ENCODE results near the gene PGS1. TPM values are rescaled to one million over a fixed set of nuclear protein-coding genes. Genes with fewer than 3 reads are reported as not detected.
"Not testable (repeated sequence)": the region's sequence is repeated elsewhere in the genome, so short reads cannot be mapped to it uniquely, and the experiment has no call there.

Gene PGS1
- total RNA-seq, 1 experiment from 2014 or later = 57.8 TPM

DNA sequence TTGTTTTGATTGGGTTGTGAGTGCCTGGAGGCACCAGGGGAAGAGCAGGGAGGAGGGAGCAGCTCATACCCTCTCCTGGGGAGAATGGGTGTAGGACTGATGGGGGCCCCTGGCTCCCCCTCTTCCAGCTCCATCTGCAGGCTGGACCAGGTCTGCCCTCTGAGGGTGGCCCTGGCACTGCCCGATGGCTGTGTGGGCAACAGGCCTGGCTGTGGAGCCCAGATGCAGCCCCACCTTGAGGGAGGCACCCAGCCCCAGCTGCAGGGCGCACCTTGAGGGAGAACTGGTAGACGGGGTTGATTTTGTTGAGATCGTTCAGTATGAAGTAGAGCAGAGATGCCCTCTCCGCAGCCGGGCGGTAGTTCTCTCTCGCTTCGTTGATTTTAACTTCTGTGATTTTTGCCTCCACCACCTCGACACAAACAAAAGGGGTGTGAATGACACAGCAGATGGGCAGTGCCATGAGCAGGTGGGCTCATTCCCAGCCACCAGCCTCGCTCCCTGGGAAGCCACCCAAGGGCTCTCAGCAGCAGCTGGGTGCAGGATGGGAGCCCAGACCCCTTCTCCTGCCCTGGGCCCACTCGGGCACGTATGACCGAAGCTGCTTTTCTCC, 71.6 kb downstream of the PGS1 start:
- in situ Hi-C loops (cut with HindIII; ENCODE audit: low pct_unique_long_range_greater_than_20kb, low sequenced_read_pairs) = no loop called here
- no peak for DNase-seq (ENCODE audit: low read depth)

DNA sequence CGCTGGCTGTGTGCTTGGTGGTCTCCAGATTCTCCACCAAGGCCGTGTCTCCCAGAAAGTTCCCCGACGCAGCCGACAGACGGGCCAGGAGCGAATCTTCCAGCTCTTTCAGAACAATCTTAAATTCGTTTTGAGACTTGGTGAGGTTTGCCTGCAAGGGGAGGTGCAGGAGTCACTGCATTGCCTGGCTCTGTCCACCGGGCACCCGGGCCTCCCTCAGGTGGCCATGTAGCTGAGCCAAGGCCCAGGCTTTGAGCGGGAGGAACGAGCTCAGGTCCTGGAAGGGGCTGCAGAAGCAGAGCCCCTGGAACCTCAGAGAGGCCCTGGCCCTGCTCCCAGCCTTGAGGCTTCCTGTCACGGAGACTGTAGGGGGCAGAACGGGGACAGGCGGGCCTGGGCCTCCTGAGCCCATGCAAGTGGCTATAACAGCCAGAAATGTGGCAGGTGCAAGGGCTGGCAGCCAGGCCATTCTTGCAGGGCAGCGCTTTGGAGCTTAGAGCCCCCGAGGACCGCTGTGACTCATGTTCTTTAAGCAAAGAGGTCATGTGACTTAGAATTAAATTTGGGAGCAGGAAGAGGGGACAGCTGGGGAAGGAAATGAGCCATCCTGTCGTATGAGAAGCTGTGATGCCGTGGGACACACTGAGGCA, 72.4 kb downstream of the PGS1 start:
- in situ Hi-C loops (cut with HindIII; ENCODE audit: low pct_unique_long_range_greater_than_20kb, low sequenced_read_pairs) = no loop called here
- no peak for DNase-seq (ENCODE audit: low read depth)

DNA sequence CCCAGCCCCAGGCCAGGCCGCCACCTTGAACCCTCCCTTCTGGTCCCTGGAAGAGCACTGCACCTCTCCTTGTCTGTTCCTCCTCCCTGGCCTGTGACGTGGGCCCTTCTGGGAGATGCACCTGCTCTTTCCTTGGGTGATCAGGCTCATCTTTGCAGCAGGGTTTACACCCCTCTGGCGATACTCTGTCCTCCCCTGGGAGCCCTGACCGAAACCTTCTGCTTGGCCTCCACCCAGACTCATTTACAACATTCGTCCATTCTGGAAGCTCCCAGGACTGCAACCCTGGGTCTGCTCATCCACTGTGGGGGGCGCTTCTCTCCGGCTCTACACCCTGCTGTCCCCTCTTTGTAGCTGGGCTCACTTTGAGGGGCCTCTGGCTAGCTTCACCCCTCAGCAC, 73.3 kb downstream of the PGS1 start:
- no peak for DNase-seq (ENCODE audit: low read depth)
- in situ Hi-C loops (cut with HindIII; ENCODE audit: low pct_unique_long_range_greater_than_20kb, low sequenced_read_pairs) = no loop called here

DNA sequence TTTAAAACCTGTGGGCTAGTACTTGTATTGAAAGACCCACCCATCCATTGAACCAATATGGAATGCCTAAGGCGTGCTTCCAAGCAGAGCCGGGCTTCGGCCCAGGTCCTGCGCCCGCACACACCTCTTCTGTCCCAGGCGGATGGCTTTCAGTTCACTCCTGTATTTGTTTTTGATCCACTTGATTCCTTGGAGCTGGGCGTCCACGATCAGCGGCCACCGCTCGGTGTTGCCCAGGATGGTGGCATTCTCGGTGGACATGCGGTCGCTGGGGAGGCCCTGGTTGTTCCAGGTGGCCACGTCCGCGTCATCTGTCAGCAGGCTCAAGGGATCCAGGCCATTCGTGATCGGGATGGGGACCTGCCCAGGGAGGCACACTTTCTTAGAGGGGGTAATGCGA, 75.9 kb downstream of the PGS1 start:
- in situ Hi-C loops (cut with HindIII; ENCODE audit: low pct_unique_long_range_greater_than_20kb, low sequenced_read_pairs) = no loop called here
- no peak for DNase-seq (ENCODE audit: low read depth)

DNA sequence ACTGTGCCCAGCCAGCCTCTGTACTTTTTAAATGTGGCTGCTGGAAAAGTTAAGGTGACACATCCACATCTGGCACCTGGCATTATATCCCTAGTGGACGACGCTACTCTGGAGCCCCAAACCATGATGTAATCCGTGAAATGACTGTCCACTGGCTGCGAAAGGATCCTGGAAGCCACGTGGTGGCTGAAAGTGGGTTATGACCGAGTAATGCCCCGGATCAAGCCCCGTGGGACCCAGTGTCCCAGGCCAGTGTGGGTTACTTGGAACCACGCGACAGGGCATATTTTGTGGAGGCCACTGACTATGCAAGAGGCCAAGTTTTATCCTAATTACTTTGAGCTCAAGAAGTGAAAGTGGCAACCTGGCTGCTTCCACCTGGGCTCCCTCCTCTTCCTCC, 79.6 kb downstream of the PGS1 start:
- DNase-seq (ENCODE audit: low read depth) = no peak
- in situ Hi-C loops (cut with HindIII; ENCODE audit: low pct_unique_long_range_greater_than_20kb, low sequenced_read_pairs) = no loop called here

DNA sequence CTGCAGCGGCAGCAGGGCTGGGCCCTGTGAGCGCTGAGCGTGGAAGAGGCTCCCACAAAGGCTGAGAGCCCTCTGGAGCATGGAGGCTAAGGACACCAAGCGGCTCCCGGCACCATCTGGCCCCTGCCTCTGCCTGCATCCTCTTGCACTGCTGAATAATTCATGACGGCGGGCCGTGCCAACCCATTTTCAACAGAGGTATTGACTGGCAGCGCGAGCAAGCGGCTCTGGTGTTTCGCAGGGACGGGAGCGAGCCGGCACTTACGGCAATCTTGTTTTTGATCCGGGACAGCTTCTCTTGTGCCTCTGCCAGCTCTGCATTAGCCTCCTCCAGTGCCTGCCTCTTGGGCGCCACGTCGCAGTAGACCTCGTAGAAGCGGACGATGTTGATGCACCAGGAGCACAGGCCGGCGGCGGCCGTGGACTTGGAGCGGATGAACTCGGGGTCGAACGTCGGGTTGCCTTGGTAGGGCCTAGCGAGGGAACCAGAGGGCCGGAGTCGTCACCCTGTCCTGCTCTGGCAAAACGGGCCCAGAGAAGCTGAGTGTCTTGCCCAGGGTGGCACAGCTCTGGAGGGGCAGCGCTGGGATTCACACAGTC, 80.4 kb downstream of the PGS1 start:
- DNase-seq (ENCODE audit: low read depth) = no peak
- in situ Hi-C loops (cut with HindIII; ENCODE audit: low pct_unique_long_range_greater_than_20kb, low sequenced_read_pairs) = no loop called here

DNA sequence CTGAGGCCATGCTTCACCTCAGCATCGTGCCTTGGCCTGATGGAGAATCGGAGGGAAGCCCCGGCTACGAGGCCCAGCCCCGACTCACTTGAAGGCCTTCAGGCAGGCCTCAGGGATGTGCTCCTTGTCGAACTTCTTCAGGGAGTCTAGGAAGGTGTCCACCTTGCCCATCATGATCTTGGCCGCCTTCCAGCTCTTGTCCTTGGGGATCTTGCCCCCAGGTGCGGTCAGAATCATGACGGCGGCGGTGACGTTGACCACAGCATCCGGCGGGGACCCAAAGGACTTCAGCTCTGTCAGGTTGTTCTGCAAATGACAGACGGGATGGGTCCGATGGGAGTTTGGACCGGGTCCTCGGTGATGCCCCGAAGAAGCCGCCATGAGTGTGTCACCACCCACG, 81.2 kb downstream of the PGS1 start:
- in situ Hi-C loops (cut with HindIII; ENCODE audit: low pct_unique_long_range_greater_than_20kb, low sequenced_read_pairs) = no loop called here
- DNase-seq (ENCODE audit: low read depth) = no peak

DNA sequence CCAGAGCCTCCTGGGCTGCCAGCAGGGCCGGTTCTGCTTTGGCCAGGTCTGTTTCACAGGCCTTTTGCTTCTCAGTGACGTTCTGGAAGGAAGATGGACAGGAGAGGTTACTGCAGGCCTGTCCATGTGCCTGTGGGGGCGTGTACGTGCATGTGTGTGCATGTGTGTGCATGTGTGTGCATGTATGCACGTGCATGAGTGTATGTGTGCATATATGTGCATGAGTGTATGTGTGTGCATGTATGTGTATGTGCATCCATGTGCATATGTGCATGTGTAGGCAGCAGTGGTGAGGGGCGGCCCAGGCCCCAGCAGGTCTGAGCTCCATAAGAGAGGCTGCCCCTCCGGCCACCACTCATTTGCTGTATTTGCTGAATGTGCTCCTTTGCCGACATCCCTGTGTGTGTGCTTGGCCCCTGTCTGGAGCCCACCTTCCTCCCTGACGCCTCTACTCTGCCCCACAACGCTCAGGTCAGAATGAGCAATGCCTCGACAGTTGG, 81.8 kb downstream of the PGS1 start:
- DNase-seq (ENCODE audit: low read depth) = no peak
- in situ Hi-C loops (cut with HindIII; ENCODE audit: low pct_unique_long_range_greater_than_20kb, low sequenced_read_pairs) = no loop called here

DNA sequence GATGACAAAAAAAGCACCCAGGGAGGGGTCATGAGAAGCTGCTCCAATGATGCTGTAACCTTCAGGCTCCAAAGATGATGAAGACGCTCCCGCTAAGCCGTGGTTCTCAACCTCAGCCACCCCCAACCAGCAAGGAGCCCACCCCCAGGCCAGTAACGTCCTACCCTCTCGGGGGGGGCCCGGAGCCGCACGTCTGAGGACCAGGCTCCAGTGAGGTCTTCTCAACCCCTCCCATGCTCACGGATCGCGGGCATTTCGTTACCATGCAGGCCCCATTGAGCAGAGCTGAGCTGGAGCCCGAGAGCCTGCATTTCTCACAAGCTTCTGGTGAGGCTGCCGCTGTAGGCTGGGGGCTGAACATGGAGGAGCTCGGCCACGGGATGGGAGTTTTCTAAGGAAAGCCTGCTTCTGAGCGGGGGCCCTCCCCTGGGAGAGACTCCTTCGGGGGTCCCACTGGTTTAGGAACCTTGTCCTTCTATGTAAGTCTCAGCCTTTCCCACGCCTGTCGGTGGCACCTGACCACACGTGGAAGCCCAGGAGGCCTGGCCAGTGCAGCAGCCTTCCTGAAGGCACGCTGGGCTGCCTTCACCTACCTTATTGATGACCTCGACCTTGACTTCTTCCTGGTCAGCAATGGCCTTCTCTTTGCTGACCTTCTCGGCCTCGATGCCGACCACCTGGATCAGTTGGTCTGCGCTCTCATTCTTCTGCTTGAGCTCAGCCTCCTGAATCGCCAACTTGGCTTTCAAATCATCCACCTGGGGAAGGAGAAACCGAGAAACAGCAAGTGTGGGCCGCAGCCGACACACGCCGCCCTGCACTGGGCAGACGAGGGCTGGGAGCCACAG, 82.7 kb downstream of the PGS1 start:
- in situ Hi-C loops (cut with HindIII; ENCODE audit: low pct_unique_long_range_greater_than_20kb, low sequenced_read_pairs) = no loop called here
- no peak for DNase-seq (ENCODE audit: low read depth)

DNA sequence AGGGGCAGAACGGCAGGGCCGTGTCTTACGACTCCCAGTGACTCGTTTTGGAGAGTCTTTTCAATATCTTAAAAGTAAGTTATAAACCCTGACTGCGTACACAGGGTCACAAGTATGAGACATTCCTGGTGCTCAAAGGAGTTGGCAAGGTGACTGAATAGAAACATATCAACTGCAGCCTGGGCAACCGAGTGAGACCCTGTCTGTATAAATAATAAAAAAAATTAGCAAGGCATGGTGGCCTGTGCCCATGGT, 83.3 kb downstream of the PGS1 start:
- no peak for DNase-seq (ENCODE audit: low read depth)
- in situ Hi-C loops (cut with HindIII; ENCODE audit: low pct_unique_long_range_greater_than_20kb, low sequenced_read_pairs) = no loop called here

DNA sequence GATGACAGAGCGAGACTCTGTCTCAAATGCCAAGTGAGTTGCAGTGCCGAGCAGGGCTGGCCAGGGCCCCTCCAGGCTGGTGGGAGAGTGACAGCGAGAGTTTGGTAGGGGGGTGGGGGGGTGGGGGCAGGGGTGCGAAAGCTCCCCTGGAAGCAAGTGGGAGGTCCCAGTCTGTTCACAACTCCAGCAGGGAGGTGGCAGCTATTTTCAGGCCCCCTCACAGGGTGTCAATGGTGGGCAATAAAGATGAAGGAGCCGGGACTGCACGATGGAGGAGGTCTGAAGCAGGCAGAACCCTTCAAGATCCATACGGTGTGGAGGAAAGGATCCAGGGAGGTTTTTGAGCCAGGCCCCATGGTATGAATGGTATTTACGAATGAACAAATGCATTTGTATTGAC, 83.7 kb downstream of the PGS1 start:
- in situ Hi-C loops (cut with HindIII; ENCODE audit: low pct_unique_long_range_greater_than_20kb, low sequenced_read_pairs) = no loop called here

DNA sequence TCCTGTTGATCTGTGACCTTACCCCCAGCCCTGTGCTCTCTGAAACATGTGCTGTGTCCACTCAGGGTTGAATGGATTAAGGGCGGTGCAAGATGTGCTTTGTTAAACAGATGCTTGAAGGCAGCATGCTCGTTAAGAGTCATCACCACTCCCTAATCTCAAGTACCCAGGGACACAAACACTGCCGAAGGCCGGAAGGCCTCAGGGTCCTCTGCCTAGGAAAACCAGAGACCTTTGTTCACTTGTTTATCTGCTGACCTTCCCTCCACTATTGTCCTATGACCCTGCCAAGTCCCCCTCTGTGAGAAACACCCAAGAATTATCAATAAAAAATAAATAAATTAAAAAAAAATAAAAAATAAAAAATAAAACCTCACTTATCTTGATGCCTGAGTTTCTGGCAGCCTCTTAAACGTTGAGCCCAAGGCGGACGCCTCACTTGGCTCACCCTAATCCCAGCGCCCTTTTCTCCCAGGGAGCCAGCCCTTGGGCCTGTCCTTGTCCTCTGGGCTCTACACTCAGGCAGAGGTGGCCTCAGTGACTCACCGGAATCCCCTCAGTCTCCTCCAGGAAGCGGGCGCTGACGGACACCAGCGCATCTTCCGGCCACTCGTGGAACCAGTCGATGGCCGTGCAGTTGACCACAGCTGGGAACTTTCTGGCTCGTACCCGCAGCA, 87.8 kb downstream of the PGS1 start:
- in situ Hi-C loops (cut with HindIII; ENCODE audit: low pct_unique_long_range_greater_than_20kb, low sequenced_read_pairs); DNase-seq (ENCODE audit: low read depth): not testable (repeated sequence)

More for the DNA sequence above, 83.7 kb downstream of the PGS1 start:
- no peak for DNase-seq (ENCODE audit: low read depth)

DNA sequence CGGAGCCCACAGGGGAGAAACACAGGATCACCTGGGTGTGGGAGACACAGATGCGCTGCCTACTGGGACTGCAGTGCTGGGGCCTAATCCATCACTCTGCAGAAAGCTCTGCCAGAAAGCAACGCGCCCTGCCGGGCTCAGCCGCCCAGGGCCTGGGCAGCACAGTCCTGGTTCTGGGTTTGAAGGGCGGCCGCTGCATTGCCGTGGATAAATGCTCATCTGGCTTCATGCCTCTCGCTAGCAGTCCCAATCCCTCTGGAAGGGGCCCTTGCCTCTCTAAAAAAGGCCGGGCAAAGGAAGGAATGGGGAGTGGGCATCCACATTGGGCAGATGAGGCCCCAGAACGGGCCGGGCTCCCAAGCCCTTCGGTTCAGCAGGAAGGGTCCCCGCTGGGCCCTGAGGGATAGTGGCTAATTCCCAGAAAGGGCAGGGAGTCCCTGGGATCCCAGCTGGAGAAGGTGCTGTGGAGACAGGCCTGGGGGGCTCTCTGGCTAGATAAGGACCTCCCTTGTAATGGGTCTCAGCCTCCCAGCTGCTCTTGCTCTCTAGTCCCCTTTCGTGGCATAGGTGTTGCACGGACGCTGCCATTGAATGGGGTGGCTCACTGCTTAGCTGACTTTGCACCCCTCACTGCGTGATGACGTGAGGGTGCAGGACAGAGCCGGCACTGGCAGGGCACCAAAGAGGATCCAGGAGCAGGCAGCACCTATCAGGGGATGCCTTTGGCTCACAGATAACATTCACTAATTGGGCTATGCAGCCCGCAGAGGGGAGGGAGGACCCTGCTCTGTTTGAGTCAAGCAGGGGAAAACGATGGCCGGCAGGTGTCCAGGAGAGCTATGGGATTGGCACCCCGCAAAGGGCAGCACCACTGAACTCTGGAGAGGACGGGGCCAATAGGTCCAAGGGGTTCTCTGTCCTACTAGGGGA, 88.6 kb downstream of the PGS1 start:
- in situ Hi-C loops (cut with HindIII; ENCODE audit: low pct_unique_long_range_greater_than_20kb, low sequenced_read_pairs) = no loop called here

DNA sequence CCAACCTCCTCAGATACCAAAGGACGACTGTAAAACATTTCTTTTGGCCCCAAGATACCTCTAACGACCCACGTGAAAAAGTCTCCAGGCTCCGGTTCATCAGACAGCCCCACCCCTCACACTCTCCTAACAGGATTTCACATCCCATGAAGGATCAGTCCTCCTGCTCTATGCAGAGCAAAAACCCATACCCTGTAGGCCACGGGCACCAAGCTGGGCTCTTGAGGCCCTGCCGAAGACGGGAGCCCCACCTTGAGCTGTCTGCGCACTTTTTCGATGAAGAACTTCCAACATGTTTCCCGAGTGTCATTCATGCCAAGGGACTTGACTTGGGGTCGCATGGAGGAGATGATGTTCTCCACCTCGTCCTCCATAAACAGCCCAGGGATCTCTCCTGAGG, 89.9 kb downstream of the PGS1 start:
- no peak for DNase-seq (ENCODE audit: low read depth)
- in situ Hi-C loops (cut with HindIII; ENCODE audit: low pct_unique_long_range_greater_than_20kb, low sequenced_read_pairs) = no loop called here

More for the DNA sequence above, 88.6 kb downstream of the PGS1 start:
- DNase-seq (ENCODE audit: low read depth) = no peak

DNA sequence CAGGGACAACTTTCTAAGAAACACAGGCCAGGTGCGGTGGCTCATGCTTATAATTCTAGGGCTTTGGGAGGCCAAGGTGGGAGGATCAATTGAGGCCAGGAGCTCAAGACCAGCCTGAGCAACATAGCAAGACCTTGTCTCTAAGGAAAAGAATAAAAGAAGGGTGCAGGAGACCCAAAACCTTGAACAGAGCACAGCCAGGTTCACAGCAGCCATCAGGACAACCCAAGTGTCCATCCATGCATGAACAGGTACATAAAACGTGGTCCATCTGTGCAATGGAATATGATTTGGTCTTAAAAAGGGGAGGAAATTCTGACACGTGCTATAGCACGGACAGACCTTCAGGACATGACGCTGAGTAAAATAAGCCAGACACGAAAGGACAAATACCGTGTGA, 91.0 kb downstream of the PGS1 start:
- in situ Hi-C loops (cut with HindIII; ENCODE audit: low pct_unique_long_range_greater_than_20kb, low sequenced_read_pairs) = no loop called here
- no peak for DNase-seq (ENCODE audit: low read depth)

DNA sequence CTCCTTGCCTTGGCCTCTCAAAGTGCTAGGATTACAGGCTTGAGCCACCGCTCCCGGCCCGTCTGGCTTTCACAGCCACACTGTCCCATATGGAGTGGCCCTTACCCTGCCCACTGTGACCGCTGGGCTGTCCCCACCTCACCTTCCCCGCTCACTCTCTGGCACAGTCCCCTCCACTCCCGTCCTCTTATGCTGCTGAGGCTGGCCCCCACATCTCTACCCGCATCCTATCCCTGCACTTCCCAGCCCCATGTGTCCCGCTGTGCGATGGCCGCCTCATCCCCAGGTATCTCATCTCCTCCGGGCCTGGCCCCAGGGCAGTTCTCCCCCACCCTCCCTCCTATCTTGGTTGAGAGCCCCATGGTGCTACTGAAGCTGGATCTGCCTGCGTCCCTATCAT, 93.2 kb downstream of the PGS1 start:
- in situ Hi-C loops (cut with HindIII; ENCODE audit: low pct_unique_long_range_greater_than_20kb, low sequenced_read_pairs) = no loop called here
- no peak for DNase-seq (ENCODE audit: low read depth)

DNA sequence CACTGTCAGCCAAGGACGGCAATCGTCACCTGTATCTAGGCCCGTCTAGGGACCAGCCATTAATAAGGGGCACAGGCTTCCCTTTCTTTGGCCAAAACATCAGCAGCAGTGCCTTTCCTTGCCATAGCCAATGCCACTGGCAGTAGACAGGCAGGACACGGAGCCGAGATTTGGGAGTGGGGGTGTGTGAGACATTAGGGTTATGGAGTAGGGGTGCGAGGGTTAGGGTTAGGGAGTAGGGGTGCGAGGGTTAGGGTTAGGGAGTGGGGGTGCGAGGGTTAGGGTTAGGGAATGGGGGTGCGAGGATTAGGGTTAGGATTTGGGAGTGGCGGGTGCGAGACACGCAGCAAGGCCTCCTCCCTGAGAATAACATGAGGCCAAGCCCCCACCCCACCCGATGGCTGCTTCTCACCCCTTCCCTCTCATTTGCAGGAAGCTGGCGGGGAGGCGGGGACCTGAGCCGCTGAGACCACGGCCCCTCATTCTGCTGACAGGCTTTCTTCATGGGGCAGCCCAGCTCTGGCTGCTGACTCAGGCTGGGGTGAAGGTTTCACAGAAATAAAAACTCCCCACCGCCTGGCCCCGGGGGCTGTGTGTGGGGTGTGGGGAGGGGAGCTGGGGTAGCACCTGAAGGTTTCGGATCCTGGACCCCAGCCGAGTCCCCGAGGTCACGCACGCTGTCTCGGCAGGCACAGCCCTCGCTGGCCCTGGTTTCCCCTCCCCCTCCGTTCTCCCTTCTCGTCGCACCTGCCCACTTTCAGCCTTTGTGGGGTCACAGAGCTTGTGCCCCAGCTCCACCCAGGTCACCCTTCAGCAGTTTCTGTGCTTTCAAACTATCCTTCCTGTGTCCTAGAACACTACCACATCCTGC, 93.8 kb downstream of the PGS1 start:
- no peak for DNase-seq (ENCODE audit: low read depth)
- in situ Hi-C loops (cut with HindIII; ENCODE audit: low pct_unique_long_range_greater_than_20kb, low sequenced_read_pairs) = no loop called here

Data from Caki2 (cell line).